NCI-H2171 (cell line): ENCODE results near the gene DUSP2.

ENCODE experiments used
- DNase-seq: peaks from one replicate; lab custom pipeline; 2025; lab: John Stamatoyannopoulos, UW

DUSP2 gene

DNA sequence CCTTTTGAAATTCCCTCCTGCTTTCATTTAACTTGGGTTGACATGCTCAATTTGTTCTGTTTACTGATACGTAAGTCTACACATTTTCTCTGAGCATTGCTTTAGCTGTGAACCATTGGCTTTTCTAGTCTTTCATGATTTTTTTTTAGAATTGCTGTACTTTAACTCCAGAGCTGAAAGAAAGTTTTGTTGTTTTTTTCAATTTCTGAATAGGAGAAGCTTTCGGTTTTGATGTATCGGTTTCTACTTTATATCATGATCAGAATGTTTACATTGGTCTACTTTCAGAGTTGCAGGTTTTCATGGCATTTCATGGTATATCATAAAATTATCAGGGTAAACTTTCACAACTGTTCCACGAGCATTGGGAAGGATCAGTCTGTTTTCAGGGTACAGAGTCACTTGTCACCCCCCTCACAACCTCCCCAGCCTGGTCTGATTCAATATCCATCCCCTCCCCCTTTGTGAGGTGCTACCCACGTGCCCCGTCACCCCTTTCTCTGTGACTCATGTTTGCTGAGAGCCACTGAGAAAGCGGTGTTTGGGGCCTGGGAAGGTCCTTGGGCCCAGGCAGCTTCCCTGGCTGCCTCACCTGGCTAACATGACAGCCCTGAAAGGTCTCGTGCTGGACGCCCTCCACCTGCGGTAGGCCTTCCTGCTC, 14.0 kb downstream of the DUSP2 start:
- DNase-seq: no peak

GRCh38 chr2:96130483-96130882, 14.8 kb downstream of the DUSP2 start:
- no peak for DNase-seq

DNA sequence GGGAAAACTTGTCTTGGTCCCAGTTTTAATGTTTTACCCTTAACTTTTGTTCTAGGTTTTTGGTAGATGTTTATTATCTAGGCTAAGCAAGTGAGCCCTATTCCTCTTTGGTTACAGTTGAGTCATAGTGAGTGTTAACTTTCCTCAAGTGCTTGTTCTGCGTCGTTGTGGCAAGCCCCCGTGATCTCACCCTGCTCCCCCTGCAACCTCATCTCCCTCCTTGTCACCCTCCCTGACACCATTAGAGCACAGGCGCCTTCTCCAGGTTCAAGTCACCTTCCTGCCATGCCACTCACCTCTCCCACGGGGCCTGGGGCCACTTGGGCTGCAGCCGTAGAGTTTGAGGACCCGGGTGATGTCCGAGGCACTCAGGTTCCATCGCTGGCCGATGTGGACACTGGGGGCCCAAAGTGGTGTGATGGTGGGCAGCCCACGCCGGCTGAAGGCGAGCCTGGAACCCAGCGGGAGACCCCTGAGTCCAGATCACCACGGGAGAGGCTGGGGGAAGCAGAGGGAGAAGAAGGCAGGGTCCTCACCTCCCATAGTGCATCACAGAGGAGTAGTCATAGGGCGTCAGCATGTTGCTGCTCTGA, 15.6 kb downstream of the DUSP2 start:
- DNase-seq: no peak

- no peak for DNase-seq
Measured at GRCh38 chr2:96128456-96128855, 16.8 kb downstream of the DUSP2 start.

DNA sequence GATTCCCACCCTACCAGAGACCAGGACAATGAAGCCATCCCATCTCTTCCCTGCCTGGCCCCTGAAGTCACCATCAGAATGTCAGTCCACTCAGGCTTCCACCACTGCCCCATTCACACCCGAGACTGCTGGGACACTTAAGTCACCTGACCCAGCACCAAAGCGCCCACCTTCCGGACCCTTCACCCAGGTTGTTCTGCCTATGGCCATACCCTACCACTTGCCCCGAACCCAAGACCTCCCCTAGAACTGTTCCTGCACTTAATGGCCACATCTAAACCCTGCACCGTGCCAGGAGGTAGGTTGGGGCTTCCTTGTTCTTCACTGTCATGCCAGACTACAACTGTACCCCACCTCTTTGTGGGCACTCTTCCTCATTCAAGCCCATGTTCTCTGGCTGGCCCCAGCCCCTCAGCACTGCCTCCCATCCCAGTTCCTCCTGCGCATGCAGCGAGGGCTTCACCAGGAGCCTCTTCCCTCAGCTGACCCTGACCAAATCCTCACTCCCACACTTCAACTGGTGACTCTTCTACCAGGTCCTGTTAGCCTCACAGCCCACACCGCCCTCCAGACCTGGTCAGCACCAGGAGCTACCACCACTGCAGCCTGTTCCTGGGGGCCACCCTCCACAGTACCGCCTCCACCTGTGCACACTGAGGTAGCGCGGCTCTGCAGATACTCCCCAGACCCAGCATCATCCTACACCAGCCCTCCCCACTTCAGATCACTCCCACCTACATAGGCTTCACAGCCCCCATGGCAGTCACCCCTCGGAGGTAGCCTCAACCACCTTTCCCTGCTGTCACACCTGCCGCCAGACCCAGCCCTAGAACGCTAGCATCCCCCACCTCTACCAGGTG, 20.6 kb downstream of the DUSP2 start:
- no peak for DNase-seq

GRCh38 chr2:96123936-96124335, 21.3 kb downstream of the DUSP2 start:
- DNase-seq: no peak

- no peak for DNase-seq
Measured at GRCh38 chr2:96123290-96123689, 21.9 kb downstream of the DUSP2 start.

DNA sequence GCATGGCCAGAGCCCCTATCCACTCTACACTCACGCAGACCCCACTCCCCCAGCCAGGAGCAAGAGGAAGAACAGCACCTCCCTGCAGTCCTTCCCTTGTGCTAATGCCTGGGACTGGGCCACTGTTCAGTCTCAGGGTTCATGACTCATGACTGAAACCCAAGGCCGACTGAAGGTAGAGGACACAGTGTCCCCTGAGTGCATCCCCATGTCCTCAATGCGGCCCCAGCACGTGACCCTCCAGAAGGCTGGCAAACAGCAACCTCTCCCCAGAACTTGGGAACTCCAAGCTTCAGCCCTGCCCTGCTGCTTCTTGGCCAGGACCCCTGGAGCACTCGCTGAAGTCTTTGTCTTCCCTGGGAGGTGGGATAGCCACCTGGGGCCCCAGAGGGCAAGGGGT, 22.8 kb downstream of the DUSP2 start:
- no peak for DNase-seq

DNA sequence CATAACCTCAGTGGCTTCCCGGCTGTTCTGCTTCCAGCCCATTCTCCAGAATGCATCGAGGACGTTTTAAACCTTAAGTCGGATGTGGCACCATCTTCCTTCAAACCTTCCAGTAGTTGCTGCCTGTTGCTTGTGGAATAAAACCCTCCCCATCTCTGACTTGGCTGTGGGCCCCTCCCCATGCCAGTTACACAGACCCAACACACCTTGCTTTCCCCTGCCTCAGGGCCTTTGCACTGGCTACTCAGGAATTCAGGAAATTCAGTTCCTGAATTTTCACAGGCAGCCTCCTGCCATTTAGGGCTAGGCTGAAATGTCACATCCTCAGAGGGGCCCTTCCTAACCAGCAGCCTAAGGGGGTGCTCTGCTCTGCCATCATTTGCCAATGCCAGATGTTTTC, 23.8 kb downstream of the DUSP2 start:
- DNase-seq: no peak

- DNase-seq: no peak
Measured at GRCh38 chr2:96120991-96121390, 24.2 kb downstream of the DUSP2 start.

GRCh38 chr2:96120091-96120720, 25.0 kb downstream of the DUSP2 start:
- no peak for DNase-seq

- DNase-seq: no peak
Measured at GRCh38 chr2:96119389-96119751, 25.9 kb downstream of the DUSP2 start.

DNA sequence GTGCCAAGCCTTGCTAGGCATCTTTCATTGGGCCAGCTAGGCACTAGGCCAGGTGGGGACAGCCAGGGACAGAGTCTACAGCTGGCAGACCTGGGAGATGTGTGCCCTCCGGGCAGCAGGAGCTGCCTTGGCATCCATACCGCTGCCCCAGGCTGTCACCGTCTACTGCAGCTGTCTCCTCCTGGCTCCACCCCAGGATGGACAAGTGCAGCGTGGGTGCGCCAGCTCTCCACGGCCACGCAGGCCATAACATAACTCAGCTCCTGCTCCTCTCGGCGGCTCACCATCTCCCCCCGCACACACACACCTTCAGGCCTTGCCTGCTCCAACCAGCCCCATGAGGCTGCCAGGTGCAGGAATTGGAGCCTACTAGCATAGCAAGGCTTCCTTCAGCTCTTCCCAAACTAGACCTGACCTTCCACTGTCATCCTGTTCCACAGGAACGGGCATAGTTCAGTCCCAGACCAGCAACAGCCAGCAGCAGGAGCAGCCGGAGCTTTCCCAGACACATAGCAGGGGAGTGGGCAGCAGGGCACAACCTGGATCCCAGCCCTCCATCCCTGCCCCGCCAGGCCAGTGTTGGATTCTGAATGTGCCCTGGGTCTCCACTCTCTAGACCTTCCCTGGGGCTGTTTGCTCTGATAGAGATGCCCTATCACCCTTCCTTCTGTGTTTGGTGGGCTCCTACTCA, 26.4 kb downstream of the DUSP2 start:
- no peak for DNase-seq

DNA sequence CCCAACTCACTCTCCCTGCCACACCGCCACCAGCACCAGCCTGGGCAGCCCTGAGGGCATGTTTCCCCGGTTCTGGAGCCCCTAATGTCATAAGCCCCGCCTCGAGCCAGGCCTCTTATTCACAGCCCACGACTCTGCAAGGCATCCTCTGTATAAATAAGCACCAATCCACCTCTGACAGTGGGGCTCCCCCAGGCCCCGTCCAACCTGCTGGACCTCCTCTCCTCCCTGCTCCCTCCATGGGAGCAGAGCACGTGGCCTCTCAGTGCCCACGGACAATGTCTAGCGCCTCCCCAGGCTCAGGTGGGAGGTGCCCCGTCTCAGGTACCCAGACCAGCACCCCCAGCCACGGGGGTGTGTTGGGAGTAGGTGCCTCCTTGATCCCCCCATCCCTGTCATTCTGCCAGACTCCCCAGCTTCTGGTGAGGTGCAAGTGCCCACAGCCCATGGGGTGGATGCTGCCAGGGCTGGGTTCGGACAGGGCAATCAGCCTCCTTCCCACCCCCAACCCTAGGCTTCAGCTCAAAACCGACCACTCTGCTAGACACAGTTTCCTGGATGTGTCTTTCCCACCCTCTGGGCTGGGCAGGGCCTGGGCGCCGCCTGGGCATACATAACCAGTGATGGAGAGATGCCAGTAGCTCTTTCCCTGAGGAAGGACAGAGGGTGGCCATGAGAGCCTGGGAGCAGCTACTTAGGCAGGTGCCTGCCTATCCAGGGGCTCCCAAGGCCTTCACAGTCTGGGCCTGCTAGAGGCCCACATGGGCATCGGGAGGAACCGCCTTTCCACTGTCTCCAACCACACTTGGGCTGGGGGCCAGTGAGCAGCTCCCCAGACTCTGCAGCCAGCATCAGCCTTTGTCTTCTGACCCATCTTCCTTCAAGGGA, 27.3 kb downstream of the DUSP2 start:
- no peak for DNase-seq

DNA sequence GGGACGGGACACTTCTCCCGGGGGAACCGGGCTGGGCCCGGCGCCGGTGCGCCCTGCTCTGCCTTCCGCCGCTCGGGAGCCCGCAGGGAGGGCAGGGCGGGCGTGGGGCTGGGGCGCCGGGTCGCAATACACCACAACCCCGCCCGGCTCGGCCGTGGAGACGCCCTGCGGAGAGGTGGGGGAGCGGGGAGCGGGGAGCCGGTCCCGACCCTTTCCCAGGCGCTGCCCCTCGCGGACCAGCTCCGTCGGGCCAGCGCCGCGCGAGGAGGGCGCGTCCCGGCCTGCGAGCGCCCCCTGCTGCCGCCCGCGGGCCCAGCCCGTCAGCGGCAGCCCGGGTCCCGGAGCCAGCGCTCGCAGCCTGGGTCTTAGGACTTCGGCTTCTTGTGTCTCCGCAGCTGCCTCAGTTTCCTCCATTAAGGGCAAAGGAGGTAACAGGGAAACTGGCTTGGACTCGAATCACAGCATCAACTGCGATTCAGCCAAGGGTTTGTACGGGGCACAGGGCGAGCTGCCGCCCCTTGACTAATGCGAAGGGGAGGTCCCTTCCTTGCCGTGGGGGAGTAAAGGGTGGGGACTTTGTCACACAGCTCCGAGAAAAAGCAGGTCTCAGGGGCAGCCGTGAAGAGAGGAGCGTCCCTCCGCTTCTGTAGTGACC, 28.2 kb downstream of the DUSP2 start:
- DNase-seq: no peak

DNA sequence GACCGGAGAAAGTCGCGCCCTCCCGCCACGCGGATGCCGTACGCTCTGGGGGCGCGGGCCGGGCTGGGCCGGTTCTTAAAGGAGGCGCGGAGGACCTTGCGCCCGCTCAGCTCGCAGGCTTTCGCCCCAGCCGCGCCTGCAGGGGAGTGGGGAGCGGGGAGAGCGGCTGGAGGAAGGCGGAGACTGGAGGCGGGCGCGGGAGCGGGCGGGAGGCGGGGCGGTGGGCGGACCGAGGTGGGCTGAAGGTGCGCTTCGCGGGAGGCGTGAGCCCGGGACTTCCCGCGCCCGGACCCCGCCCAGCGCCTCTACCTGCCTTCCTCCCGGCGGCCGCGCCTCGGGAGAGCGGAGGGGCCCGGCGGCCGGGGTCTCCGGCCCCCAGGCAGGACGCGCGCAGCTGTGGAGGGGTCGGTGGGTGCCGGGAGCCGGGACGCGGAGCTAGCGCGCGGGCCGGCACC, 28.8 kb downstream of the DUSP2 start, which contains the start of gene ADRA2B:
Gene ADRA2B (minus strand): TSS at position 148 of the 455 bp plus-strand sequence. CDS start 422 bp downstream, outside the sequence.
- DNase-seq: peak; percentile 76

DNA sequence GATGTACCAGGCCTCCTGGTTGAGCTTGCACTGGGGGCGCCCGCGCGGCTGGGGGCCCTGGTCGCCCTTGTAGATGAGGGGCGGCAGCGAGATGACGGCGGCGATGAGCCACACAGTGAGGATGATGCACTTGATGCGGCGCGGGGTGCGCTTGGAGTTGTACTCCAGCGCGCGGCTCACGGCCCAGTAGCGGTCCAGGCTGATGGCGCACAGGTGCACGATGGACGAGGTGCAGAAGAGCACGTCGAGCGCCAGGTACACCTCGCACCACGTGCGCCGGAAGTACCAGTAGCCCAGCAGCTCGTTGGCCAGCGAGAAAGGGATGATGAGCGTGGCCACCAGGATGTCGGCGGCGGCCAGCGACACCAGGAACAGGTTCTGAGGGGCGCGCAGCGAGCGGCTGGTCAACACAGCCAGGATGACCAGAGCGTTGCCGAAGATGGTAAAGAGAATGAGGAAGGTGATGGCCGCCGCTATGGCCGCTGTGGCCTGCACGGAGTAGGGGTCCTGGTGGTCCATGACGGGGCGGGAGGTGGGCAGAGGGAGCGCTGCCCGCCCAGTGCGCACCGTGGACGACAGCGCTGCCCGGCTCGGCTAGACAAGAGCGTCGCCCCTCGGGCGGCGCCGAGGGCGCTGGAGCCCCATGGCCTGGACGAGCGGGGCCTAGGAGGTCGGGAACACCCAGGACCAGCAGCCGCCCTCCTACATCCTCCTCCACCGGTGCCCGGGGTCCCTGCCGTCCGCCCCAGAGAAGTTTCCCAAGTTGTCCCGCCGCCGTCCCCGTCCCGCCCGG, 29.4 kb downstream of the DUSP2 start:
- DNase-seq: no peak

GRCh38 chr2:96114903-96115581, 30.2 kb downstream of the DUSP2 start:
- no peak for DNase-seq

GRCh38 chr2:96114546-96114902, 30.7 kb downstream of the DUSP2 start:
- DNase-seq: no peak
